ENCODE data around the gene B3GALNT2. TPM values are rescaled to one million over a fixed set of nuclear protein-coding genes. Genes with fewer than 3 reads are reported as not detected.

The B3GALNT2 gene
- total and polyA plus RNA-seq, 11 donors, result 5.4 to 25.9 (median 20.1) TPM

- H3K4me1 ChIP-seq, result peaks cover 0 to 8% (median 1%) of the 10 kb centered on the region in 12 donors
- H3K36me3 ChIP-seq, result peaks cover 0 to 20% (median 12%) of the 10 kb centered on the region in 9 donors
- no peaks in the 10 kb centered on the region for H3K9me3 ChIP-seq
- ATAC-seq (no peak), DNase-seq (no peak)
- no peak overlapping the region for H3K4me3 ChIP-seq
- intact Hi-C loops (cut with DNase I), result loop anchor here in 1 of 10 donors (10.0 kb wide), 1 partner anchor 69 kb away; no protein-coding TSS in a partner anchor
- WGBS, 4 donors, result 90 to 96% (median 94%) methylated on average over 5 of the region's 5 CpGs
- TF ChIP-seq POLR2A (IDR thresholded peaks at IDR 0.05), result no peak
- TF ChIP-seq CTCF (IDR thresholded peaks at IDR 0.05), result no peak
- no peaks in the 10 kb centered on the region for H3K27me3 ChIP-seq
- H3K27ac ChIP-seq, result no peak overlapping the region
Observed at GRCh38 chr1:235404190-235404589, 100.1 kb downstream of the B3GALNT2 start.

- Histone ChIP-seq H3K9me3 (no peaks in the 10 kb centered on the region), H3K27me3 (no peaks in the 10 kb centered on the region), H3K4me1 (peaks cover 0 to 6% (median 0%) of the 10 kb centered on the region in 12 donors), H3K36me3 (peaks cover 0 to 20% (median 12%) of the 10 kb centered on the region in 9 donors), H3K4me3 (no peak overlapping the region), H3K27ac (no peak overlapping the region)
- TF ChIP-seq CTCF (IDR thresholded peaks at IDR 0.05), result no peak
- TF ChIP-seq POLR2A (IDR thresholded peaks at IDR 0.05), result no peak
- intact Hi-C loops (cut with DNase I), result loop anchor here in 1 of 10 donors (10.0 kb wide), 1 partner anchor 69 kb away; no protein-coding TSS in a partner anchor
- WGBS, 4 donors, result 94 to 100% (median 99%) methylated on average over 1 of the region's 1 CpG
- ATAC-seq (no peak), DNase-seq (no peak)
Observed at GRCh38 chr1:235403593-235403992, 100.7 kb downstream of the B3GALNT2 start.

GRCh38 chr1:235402457-235403200 is 101.6 kb downstream of the B3GALNT2 start:
- ATAC-seq (no peak), DNase-seq (no peak)
- Histone ChIP-seq H3K36me3 (peaks cover 0 to 20% (median 12%) of the 10 kb centered on the region in 9 donors), H3K4me3 (no peak overlapping the region), H3K27me3 (no peaks in the 10 kb centered on the region), H3K4me1 (no peaks in the 10 kb centered on the region), H3K27ac (no peak overlapping the region), H3K9me3 (no peaks in the 10 kb centered on the region)
- TF ChIP-seq CTCF (IDR thresholded peaks at IDR 0.05), result no peak
- TF ChIP-seq POLR2A (IDR thresholded peaks at IDR 0.05), result no peak
- WGBS, 4 donors, result 93 to 96% (median 95%) methylated on average over 7 of the region's 7 CpGs
- intact Hi-C loops (cut with DNase I), result loop anchor here in 1 of 10 donors (10.0 kb wide), 1 partner anchor 68 kb away; no protein-coding TSS in a partner anchor

GRCh38 chr1:235401251-235401650 is 103.0 kb downstream of the B3GALNT2 start:
- no peak overlapping the region for H3K27ac ChIP-seq
- ATAC-seq, result no peak

More at GRCh38 chr1:235401251-235401650, 103.0 kb downstream of the B3GALNT2 start:
- Histone ChIP-seq H3K4me3 (no peak overlapping the region), H3K27me3 (no peaks in the 10 kb centered on the region), H3K36me3 (peaks cover 0 to 20% (median 12%) of the 10 kb centered on the region in 9 donors), H3K9me3 (no peaks in the 10 kb centered on the region), H3K4me1 (no peaks in the 10 kb centered on the region)
- DNase-seq, result no peak
- 88 to 94% (median 91%) methylated on average over 4 of the region's 4 CpGs for WGBS, 4 donors
- intact Hi-C loops (cut with DNase I), result loop anchor here in 1 of 10 donors (10.0 kb wide), 1 partner anchor 66 kb away; no protein-coding TSS in a partner anchor
- TF ChIP-seq CTCF (IDR thresholded peaks at IDR 0.05) (no peak), POLR2A (IDR thresholded peaks at IDR 0.05) (no peak)
